H9 (cell line): ENCODE results near the gene SH3BP1. TPM values are rescaled to one million over a fixed set of nuclear protein-coding genes. Genes with fewer than 3 reads are reported as not detected.

Source experiments
- DNase-seq: peaks from one replicate; pipeline ENCODE4 v3.0.0-alpha.2; 2017
- H2AFZ ChIP-seq: one replicate; pipeline ENCODE4 v1.6.1; 2013; ENCODE audit warnings: mild to moderate bottlenecking, low read length, control low read depth, moderate library complexity
- H2AK5ac ChIP-seq: 2 replicates; pipeline ENCODE4 v1.6.1; 2013; ENCODE audit warnings: low read length, control low read depth, mixed read lengths; ENCODE audit not compliant: insufficient read length
- H2BK120ac ChIP-seq: one replicate; pipeline ENCODE4 v1.6.1; 2013; ENCODE audit warnings: low read depth, mild to moderate bottlenecking, low read length, control low read depth, inconsistent platforms; ENCODE audit not compliant: poor library complexity, severe bottlenecking
- H2BK12ac ChIP-seq: 2 replicates; pipeline ENCODE4 v1.6.1; 2013; ENCODE audit warnings: low read length, control low read depth, mixed read lengths, low read depth; ENCODE audit not compliant: insufficient read length
- H2BK15ac ChIP-seq: 2 replicates; pipeline ENCODE4 v1.6.1; 2013; ENCODE audit warnings: low read depth, low read length, control low read depth
- H2BK20ac ChIP-seq: one replicate; pipeline ENCODE4 v1.6.1; 2013; ENCODE audit warnings: low read depth, mild to moderate bottlenecking, low read length, control low read depth, inconsistent platforms; ENCODE audit not compliant: poor library complexity, severe bottlenecking
- H2BK5ac ChIP-seq: 2 replicates; pipeline ENCODE4 v1.6.1; 2013; ENCODE audit warnings: low read length, control low read depth, mixed read lengths; ENCODE audit not compliant: insufficient read length
- H3K14ac ChIP-seq: 2 replicates; pipeline ENCODE4 v1.6.1; 2013; ENCODE audit warnings: low read length, control low read depth; ENCODE audit not compliant: insufficient read depth
- H3K18ac ChIP-seq: 2 replicates; pipeline ENCODE4 v1.6.1; 2013; ENCODE audit warnings: low read depth, mild to moderate bottlenecking, mixed read lengths, low read length, control low read depth; ENCODE audit not compliant: insufficient read length
- H3K23ac ChIP-seq: 2 replicates; pipeline ENCODE4 v1.6.1; 2013; ENCODE audit warnings: low read length, control low read depth, mixed read lengths, low read depth; ENCODE audit not compliant: insufficient read length
- H3K23me2 ChIP-seq: 2 replicates; pipeline ENCODE4 v1.6.1; 2013; ENCODE audit warnings: low read depth, mild to moderate bottlenecking, mixed read lengths, low read length, control low read depth; ENCODE audit not compliant: insufficient read length, poor library complexity, severe bottlenecking
- H3K27ac ChIP-seq: 2 replicates; pipeline ENCODE4 v1.5.1; 2013; ENCODE audit warnings: low read length, control low read depth, mixed read lengths, low read depth; ENCODE audit not compliant: insufficient read length
- H3K27me3 ChIP-seq: 2 replicates; pipeline ENCODE4 v1.6.1; 2013; ENCODE audit warnings: low read length, control low read depth, inconsistent platforms; ENCODE audit not compliant: insufficient read depth
- H3K4ac ChIP-seq: 2 replicates; pipeline ENCODE4 v1.6.1; 2013; ENCODE audit warnings: low read depth, mild to moderate bottlenecking, control low read depth, inconsistent platforms, low read length, moderate library complexity
- H3K4me1 ChIP-seq: 2 replicates; pipeline ENCODE4 v1.6.1; 2013; ENCODE audit warnings: low read length, control low read depth, inconsistent platforms; ENCODE audit not compliant: insufficient read depth
- H3K4me2 ChIP-seq: 2 replicates; pipeline ENCODE4 v1.6.1; 2013; ENCODE audit warnings: low read length, control low read depth, mixed read lengths; ENCODE audit not compliant: insufficient read length, insufficient read depth
- H3K56ac ChIP-seq: 2 replicates; pipeline ENCODE4 v1.6.1; 2013; ENCODE audit warnings: low read depth, mild to moderate bottlenecking, mixed read lengths, low read length, control low read depth; ENCODE audit not compliant: insufficient read length
- H3K79me1 ChIP-seq: 2 replicates; pipeline ENCODE4 v1.6.1; 2013; ENCODE audit warnings: low read depth, mild to moderate bottlenecking, moderate library complexity, low read length, control low read depth, inconsistent platforms; ENCODE audit not compliant: insufficient read depth, poor library complexity, severe bottlenecking
- H3K79me2 ChIP-seq: 2 replicates; pipeline ENCODE4 v1.6.1; 2013; ENCODE audit warnings: low read length, control low read depth, inconsistent platforms; ENCODE audit not compliant: insufficient read depth
- H3K9ac ChIP-seq: 2 replicates; pipeline ENCODE4 v1.6.1; 2013; ENCODE audit warnings: low read length, control low read depth, mixed read lengths; ENCODE audit not compliant: insufficient read length; ENCODE audit errors: extremely low read depth
- H3K9me3 ChIP-seq: one replicate; pipeline ENCODE4 v1.6.1; 2013; ENCODE audit warnings: low read depth, low read length, inconsistent platforms; ENCODE audit not compliant: control insufficient read depth
- H3T11ph ChIP-seq: one replicate; pipeline ENCODE4 v1.6.1; 2013; ENCODE audit warnings: mild to moderate bottlenecking, low read length, control low read depth, inconsistent platforms
- H4K20me1 ChIP-seq: one replicate; pipeline ENCODE4 v1.6.1; 2013; ENCODE audit not compliant: control insufficient read depth, insufficient read length, insufficient read depth
- H4K5ac ChIP-seq: 2 replicates; pipeline ENCODE4 v1.6.1; 2013; ENCODE audit warnings: low read depth, mild to moderate bottlenecking, mixed read lengths, low read length, control low read depth; ENCODE audit not compliant: insufficient read length
- H4K8ac ChIP-seq: replicated peaks from 2 replicates; pipeline ENCODE4 v1.6.1; 2013; ENCODE audit warnings: low read length, control low read depth, mixed read lengths, low read depth; ENCODE audit not compliant: insufficient read length
- H4K91ac ChIP-seq: 2 replicates; pipeline ENCODE4 v1.6.1; 2013; ENCODE audit warnings: low read depth, mild to moderate bottlenecking, moderate library complexity, mixed read lengths, low read length, control low read depth; ENCODE audit not compliant: insufficient read length
- H3K27ac Mint-ChIP-seq, 3 experiments: 2 replicates in 2 of 3; 3 replicates in 1 of 3; pipeline ENCODE4 v1.8.0; 2020 to 2021; ENCODE audit warnings: mixed read lengths in 3 of 3, mild to moderate bottlenecking in 1 of 3, moderate library complexity in 1 of 3
- H3K27me3 Mint-ChIP-seq: 2 replicates; pipeline ENCODE4 v1.8.0; 2021; ENCODE audit warnings: low read depth, mild to moderate bottlenecking, moderate library complexity, mixed read lengths
- H3K36me3 Mint-ChIP-seq, 3 experiments: 2 replicates in 2 of 3; 3 replicates in 1 of 3; pipeline ENCODE4 v1.8.0; 2020 to 2021; ENCODE audit warnings: low read depth in 3 of 3, mixed read lengths in 3 of 3; ENCODE audit not compliant: insufficient read depth in 1 of 3
- H3K4me1 Mint-ChIP-seq, 2 experiments: 2 replicates each; pipeline ENCODE4 v1.8.0; 2020; ENCODE audit warnings: mixed read lengths in 2 of 2
- H3K4me3 Mint-ChIP-seq, 2 experiments: 2 replicates in 1 of 2; 3 replicates in 1 of 2; pipeline ENCODE4 v1.8.0; 2020 to 2021; ENCODE audit warnings: mild to moderate bottlenecking in 2 of 2, mixed read lengths in 2 of 2, moderate library complexity in 1 of 2
- H3K9me3 Mint-ChIP-seq, 2 experiments: 2 replicates in 1 of 2; 3 replicates in 1 of 2; pipeline ENCODE4 v1.8.0; 2020; ENCODE audit warnings: mild to moderate bottlenecking in 2 of 2, mixed read lengths in 2 of 2, moderate library complexity in 1 of 2
- WGBS: extraction: QIAGEN DNeasy Blood & Tissue Kit; methylation state at CpG from one replicate; pipeline ENCODE4 v1.1.7; 2013; ENCODE audit warnings: missing lambda C conversion rate, low lambda C conversion rate, mixed read lengths; ENCODE audit not compliant: insufficient read length; ENCODE audit errors: extremely low coverage; 5-methylcytosine and 5-hydroxymethylcytosine counted together
- total RNA-seq: library from RNA; stranded (reverse); gene quantifications from 2 replicates; pipeline ENCODE4 v1.2.1, GENCODE V29; 2021
- TF ChIP-seq, protein P1 (sequence below): fragments of 200-600 bp; sonication (generic); conservative IDR thresholded peaks from 3 replicates; pipeline ENCODE4 v1.8.0; 2021; ENCODE audit warnings: antibody characterized with exemption, mild to moderate bottlenecking

The SH3BP1 gene
- total RNA-seq, 1 experiment from 2014 or later, result 33.6 TPM

DNA sequence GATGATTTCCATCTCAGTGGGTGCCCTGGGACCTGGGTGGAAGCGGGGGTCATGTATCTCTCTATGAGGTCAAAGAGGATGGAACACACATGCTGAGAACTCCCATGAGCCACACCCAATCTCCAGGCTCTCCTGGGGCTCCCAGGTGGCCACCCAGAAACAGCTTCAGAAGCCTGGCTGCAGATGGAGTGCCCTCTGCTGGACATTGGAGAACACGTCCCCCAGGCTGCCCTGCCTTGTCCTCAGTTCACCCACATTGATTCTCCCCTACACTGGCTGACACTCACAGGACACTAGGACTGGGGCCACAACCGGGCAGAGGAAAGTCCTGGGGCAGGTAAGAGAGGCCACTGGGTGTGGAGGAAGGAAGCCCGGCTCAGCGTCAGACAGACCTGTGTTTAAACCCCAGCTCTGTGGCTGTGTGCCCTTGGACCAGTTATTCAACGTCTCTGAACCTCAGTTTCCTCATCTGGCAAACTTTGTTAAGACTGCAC, 42.1 kb downstream of the SH3BP1 start:
- H3K79me2 ChIP-seq, result no peaks in the 10 kb centered on the region
- no peaks in the 10 kb centered on the region for H3K4me1 ChIP-seq
- DNase-seq, result peak; percentile 83
- no peaks in the 10 kb centered on the region for H4K20me1 ChIP-seq
- Mint-ChIP-seq H3K36me3 (no peaks in the 10 kb centered on the region; a peak in 1 of 7 replicates), H3K4me3 (peak overlapping the region in 1 of 2 experiments; percentile 55; a peak in 2 of 5 replicates), H3K4me1 (peaks cover 5 to 15% of the 10 kb centered on the region in 2 experiments), H3K27me3 (peaks cover 2% of the 10 kb centered on the region), H3K9me3 (no peaks in the 10 kb centered on the region), H3K27ac (no peak overlapping the region)
- H4K91ac ChIP-seq, result no peak overlapping the region
- H3T11ph ChIP-seq, result no peak overlapping the region
- TF ChIP-seq, protein P1, sequence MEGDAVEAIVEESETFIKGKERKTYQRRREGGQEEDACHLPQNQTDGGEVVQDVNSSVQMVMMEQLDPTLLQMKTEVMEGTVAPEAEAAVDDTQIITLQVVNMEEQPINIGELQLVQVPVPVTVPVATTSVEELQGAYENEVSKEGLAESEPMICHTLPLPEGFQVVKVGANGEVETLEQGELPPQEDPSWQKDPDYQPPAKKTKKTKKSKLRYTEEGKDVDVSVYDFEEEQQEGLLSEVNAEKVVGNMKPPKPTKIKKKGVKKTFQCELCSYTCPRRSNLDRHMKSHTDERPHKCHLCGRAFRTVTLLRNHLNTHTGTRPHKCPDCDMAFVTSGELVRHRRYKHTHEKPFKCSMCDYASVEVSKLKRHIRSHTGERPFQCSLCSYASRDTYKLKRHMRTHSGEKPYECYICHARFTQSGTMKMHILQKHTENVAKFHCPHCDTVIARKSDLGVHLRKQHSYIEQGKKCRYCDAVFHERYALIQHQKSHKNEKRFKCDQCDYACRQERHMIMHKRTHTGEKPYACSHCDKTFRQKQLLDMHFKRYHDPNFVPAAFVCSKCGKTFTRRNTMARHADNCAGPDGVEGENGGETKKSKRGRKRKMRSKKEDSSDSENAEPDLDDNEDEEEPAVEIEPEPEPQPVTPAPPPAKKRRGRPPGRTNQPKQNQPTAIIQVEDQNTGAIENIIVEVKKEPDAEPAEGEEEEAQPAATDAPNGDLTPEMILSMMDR, result peak; percentile 94
- H3K4me2 ChIP-seq, result no peak overlapping the region
- no peak overlapping the region for H2BK20ac ChIP-seq
- H3K56ac ChIP-seq, result no peak overlapping the region
- H2BK15ac ChIP-seq, result no peak overlapping the region
- no peak overlapping the region for H3K18ac ChIP-seq
- H3K9me3 ChIP-seq, result no peaks in the 10 kb centered on the region
- H2BK5ac ChIP-seq, result no peak overlapping the region
- H2AFZ ChIP-seq, result no peak overlapping the region
- no peaks in the 10 kb centered on the region for H3K79me1 ChIP-seq
- no peak overlapping the region for H4K8ac ChIP-seq
- no peak overlapping the region for H3K27ac ChIP-seq
- no peak overlapping the region for H2BK12ac ChIP-seq
- H2BK120ac ChIP-seq, result no peak overlapping the region
- no peak overlapping the region for H3K9ac ChIP-seq
- peaks cover 7% of the 10 kb centered on the region for H3K23me2 ChIP-seq
- no CpG with 5 or more reads among the region's 6 CpGs for WGBS
- no peak overlapping the region for H2AK5ac ChIP-seq
- H3K27me3 ChIP-seq, result no peaks in the 10 kb centered on the region
- H3K14ac ChIP-seq, result no peak overlapping the region; the same call in 1 of the 2 replicates
- H4K5ac ChIP-seq, result no peak overlapping the region
- no peak overlapping the region for H3K4ac ChIP-seq
- no peak overlapping the region for H3K23ac ChIP-seq
